Measurements from ENCODE around the gene SELENOP.

The SELENOP gene

GRCh38 chr5:42836070-42836769 is 24.5 kb upstream of the SELENOP start:
- no peaks in the 10 kb centered on the region for H4K20me1 ChIP-seq (ENCODE audit: insufficient read depth)
- no peaks in the 10 kb centered on the region for H3K36me3 ChIP-seq (ENCODE audit: insufficient read depth)
- H2AFZ ChIP-seq (ENCODE audit: low read depth): no peak overlapping the region
- H3K27me3 ChIP-seq (ENCODE audit: insufficient read depth, low read depth): no peaks in the 10 kb centered on the region
- no peak overlapping the region for H3K27ac ChIP-seq
- no peaks in the 10 kb centered on the region for H3K79me2 ChIP-seq (ENCODE audit: insufficient read depth, low read depth)
- TF ChIP-seq CTCF (conservative IDR thresholded peaks at IDR 0.05; ENCODE audit: low read depth, low read length): no peak
- H3K4me2 ChIP-seq: no peak overlapping the region
- peaks cover 22% of the 10 kb centered on the region for H3K4me1 ChIP-seq (ENCODE audit: low read depth, poor library complexity, severe bottlenecking)
- no peak overlapping the region for H3K9ac ChIP-seq
- H3K4me3 ChIP-seq (IDR thresholded peaks at IDR 0.05; ENCODE audit: insufficient read depth, low read depth, low read length): no peak overlapping the region

GRCh38 chr5:42832060-42832459 is 20.4 kb upstream of the SELENOP start:
- H3K79me2 ChIP-seq (ENCODE audit: insufficient read depth, low read depth): no peaks in the 10 kb centered on the region
- H3K4me3 ChIP-seq (IDR thresholded peaks at IDR 0.05; ENCODE audit: insufficient read depth, low read depth, low read length): no peak overlapping the region

GRCh38 chr5:42830924-42831323 is 19.2 kb upstream of the SELENOP start:
- Histone ChIP-seq H3K79me2 (ENCODE audit: insufficient read depth, low read depth) (no peaks in the 10 kb centered on the region), H3K4me2 (no peak overlapping the region)

More at GRCh38 chr5:42832060-42832459, 20.4 kb upstream of the SELENOP start:
- H3K4me2 ChIP-seq: no peak overlapping the region
- TF ChIP-seq CTCF (conservative IDR thresholded peaks at IDR 0.05; ENCODE audit: low read depth, low read length): no peak
- H3K27me3 ChIP-seq (ENCODE audit: insufficient read depth, low read depth): no peaks in the 10 kb centered on the region
- H4K20me1 ChIP-seq (ENCODE audit: insufficient read depth): no peaks in the 10 kb centered on the region
- no peaks in the 10 kb centered on the region for H3K4me1 ChIP-seq (ENCODE audit: low read depth, poor library complexity, severe bottlenecking)
- no peak overlapping the region for H2AFZ ChIP-seq (ENCODE audit: low read depth)
- H3K27ac ChIP-seq: no peak overlapping the region
- H3K9ac ChIP-seq: no peak overlapping the region
- H3K36me3 ChIP-seq (ENCODE audit: insufficient read depth): no peaks in the 10 kb centered on the region

GRCh38 chr5:42828671-42829070 is 17.0 kb upstream of the SELENOP start:
- H3K4me1 ChIP-seq (ENCODE audit: low read depth, poor library complexity, severe bottlenecking): no peaks in the 10 kb centered on the region
- no peaks in the 10 kb centered on the region for H3K79me2 ChIP-seq (ENCODE audit: insufficient read depth, low read depth)
- no peaks in the 10 kb centered on the region for H3K27me3 ChIP-seq (ENCODE audit: insufficient read depth, low read depth)
- H3K4me2 ChIP-seq: no peak overlapping the region
- H2AFZ ChIP-seq (ENCODE audit: low read depth): no peak overlapping the region
- H4K20me1 ChIP-seq (ENCODE audit: insufficient read depth): no peaks in the 10 kb centered on the region
- no peak overlapping the region for H3K4me3 ChIP-seq (IDR thresholded peaks at IDR 0.05; ENCODE audit: insufficient read depth, low read depth, low read length)
- no peaks in the 10 kb centered on the region for H3K36me3 ChIP-seq (ENCODE audit: insufficient read depth)
- no peak overlapping the region for H3K27ac ChIP-seq
- no peak for TF ChIP-seq CTCF (conservative IDR thresholded peaks at IDR 0.05; ENCODE audit: low read depth, low read length)
- no peak overlapping the region for H3K9ac ChIP-seq

More at GRCh38 chr5:42830924-42831323, 19.2 kb upstream of the SELENOP start:
- Histone ChIP-seq H3K36me3 (ENCODE audit: insufficient read depth) (no peaks in the 10 kb centered on the region), H3K27me3 (ENCODE audit: insufficient read depth, low read depth) (no peaks in the 10 kb centered on the region), H3K9ac (no peak overlapping the region), H2AFZ (ENCODE audit: low read depth) (no peak overlapping the region), H3K4me3 (IDR thresholded peaks at IDR 0.05; ENCODE audit: insufficient read depth, low read depth, low read length) (no peak overlapping the region), H4K20me1 (ENCODE audit: insufficient read depth) (no peaks in the 10 kb centered on the region), H3K4me1 (ENCODE audit: low read depth, poor library complexity, severe bottlenecking) (no peaks in the 10 kb centered on the region), H3K27ac (no peak overlapping the region)
- no peak for TF ChIP-seq CTCF (conservative IDR thresholded peaks at IDR 0.05; ENCODE audit: low read depth, low read length)

All from KMS-11 (cell line).